Renal pelvis (tissue), 4 donors: ENCODE measurements around the gene AHSG. TPM values are rescaled to one million over a fixed set of nuclear protein-coding genes. Genes with fewer than 3 reads are reported as not detected.
A peak's percentile ranks its signal among the peaks of the same experiment; 100 is the strongest.

ENCODE experiments used
- DNase-seq: peaks from one replicate; pipeline ENCODE4 v3.0.0-alpha.2; 2013
- polyA plus RNA-seq, 3 donors: library from polyadenylated mRNA; unstranded; fragments of 120-200 nt; gene quantifications; one replicate each; pipeline ENCODE4 v1.2.1, GENCODE V29; 2013; ENCODE audit not compliant: insufficient read length in 3 of 3

AHSG gene
- polyA plus RNA-seq, 3 donors: 0.44 to 0.61 (median 0.56) TPM

DNA sequence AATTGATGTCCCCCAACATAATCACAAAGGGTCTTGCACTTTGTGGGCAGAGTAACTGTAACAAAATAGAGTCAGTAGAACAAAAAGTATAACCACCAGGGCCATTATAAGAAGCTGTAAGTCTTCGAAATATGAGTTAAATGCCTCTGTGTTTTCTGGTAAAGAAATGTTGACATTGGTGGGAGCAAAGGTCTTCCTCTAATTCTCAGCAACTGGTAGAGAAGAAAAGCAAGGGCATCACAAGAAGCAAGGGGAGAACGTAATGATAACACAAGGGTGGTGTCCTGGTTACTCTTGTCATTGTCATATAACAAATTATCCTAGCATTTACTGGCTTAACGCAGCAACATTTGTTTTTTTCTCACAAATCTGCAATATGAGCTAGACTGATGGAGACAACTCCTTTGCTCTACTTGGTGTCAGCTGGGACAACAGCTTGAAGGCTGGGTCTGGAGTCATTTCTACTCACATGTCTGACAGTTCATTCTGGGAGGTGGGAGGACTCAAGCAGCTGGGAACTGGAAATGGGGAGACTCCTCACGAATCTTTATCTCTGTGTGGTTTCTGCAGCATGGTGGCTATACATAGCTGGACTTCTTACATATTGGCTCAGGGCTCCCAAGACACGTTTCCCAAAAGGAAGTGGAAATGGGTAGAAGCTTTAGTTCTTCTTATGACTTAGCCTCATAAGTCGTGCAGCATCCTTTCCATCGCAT lies 22.1 kb upstream of the AHSG start:
- no peak for DNase-seq

DNA sequence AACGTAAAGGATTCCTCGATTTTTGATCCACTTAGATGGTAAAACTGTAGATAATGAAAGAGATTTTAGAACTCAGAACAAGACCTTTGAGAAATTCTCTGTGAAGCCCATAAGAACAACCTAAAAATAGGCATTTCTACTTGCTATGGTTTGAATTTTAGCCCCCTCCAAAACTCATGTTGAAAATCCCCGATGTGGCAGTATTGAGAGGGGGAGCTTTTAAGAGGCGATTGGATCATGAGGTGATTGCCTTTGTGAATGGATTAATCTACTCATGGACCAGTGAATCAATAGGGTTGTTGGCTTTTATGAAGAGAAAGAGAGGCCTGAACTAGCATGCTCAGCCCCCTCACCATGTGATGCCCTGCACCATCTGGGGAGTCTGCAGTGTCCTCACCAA lies 20.2 kb upstream of the AHSG start:
- no peak for DNase-seq

DNA sequence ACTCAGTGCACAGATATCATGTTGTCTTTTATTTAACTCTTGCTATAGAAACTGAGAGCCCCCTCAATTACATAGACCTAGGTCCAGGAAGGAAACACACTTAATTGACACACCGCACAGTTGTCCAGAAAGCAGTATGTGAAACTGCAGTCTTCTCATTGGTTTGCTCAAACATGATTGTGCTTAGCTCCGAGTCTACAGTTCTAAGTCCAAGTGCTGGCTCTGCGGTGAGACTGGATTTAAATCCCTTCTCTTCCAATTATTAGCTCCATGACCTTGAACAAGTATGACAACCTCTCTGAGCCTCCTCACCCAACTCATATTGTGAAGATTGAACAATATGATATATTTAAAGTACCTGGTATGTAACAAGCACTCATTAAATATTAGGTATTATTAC lies 19.0 kb upstream of the AHSG start:
- no peak for DNase-seq

DNA sequence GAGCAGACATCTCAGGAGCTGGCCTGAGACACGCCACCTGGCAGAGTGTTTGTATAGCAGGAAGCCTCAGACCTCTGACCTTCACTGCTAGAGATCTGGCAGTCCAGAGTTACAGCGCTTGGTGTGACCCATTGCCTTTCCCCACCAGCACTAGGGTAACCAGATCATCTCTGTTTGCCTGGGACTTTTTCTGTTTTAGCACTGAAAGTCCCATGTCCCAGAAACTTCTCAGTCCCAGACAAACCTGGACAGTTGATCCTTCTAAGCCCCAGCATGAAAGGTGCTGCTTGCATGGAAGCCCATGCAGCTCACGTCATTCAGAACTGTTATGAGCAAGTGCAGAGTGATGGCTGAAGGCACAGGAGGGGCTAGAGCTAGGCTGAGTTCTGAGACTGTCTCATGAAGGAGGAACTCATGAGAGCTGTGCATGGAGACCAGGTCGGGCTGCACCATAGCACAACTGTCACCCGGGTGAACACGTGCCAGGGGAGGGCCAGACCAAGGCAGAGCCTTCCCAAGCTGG lies 18.2 kb upstream of the AHSG start:
- no peak for DNase-seq

DNA sequence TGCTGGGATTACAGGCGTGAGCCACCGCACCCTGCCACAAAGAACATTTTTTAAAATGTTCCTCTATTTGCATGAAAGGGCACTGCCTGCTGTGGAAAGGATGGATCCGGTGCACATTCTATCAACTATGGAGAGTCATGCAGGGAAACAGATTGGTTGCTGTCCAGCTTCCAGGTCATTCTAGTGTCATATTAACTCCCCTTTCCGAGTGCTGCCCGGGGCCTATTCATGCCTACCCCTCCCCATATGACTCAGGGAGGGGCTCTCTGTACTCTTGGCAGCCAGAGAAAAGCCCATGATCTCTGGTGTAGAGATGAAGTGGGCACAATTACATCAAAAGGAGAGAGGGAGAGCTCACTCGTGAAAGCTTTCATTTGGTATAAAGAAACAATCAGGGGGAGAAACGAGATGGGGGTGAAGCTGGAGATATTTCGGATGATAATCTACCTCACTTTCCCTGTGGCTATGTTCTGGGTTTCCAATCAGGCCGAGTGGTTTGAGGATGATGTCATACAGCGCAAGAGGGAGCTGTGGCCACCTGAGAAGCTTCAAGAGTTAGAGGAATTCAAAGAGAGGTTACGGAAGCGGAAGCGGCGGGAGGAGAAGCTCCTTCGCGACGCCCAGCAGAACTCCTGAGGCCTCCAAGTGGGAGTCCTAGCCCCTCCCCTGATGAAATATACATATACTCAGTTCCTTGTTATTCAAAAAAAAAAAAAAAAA lies 16.1 kb upstream of the AHSG start:
- peak; percentile 44 for DNase-seq

DNA sequence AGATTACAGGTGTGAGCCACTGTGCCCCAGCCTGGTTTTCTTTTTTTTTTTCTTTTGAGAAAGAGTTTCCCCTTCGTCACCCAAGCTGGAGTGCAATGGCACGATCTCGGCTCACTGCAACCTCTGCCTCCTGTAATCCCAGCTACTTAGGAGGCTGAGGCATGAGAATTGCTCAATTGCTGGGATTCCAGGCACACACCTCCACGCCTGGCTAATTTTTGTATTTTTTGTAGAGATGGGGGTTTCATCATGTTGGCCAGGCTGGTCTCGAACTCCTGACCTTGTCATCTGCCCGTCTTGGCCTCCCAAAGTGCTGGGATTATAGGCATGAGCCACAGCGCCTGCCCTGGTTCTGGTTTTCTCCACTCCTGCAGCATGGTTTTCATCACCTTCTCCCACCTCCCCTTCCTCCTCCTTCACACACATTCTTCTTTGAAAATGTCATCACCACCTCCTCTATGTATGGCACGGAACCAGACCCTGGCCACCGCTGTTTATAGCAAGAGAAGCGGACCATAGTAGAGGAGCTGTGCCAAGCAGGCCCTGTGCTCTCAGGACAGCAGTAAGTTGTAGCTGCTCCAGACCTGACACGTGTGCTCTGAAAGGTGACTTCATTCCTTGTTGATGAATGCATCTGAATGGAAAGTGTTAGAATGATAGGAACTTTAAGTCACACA lies 14.6 kb upstream of the AHSG start:
- DNase-seq: no peak

DNA sequence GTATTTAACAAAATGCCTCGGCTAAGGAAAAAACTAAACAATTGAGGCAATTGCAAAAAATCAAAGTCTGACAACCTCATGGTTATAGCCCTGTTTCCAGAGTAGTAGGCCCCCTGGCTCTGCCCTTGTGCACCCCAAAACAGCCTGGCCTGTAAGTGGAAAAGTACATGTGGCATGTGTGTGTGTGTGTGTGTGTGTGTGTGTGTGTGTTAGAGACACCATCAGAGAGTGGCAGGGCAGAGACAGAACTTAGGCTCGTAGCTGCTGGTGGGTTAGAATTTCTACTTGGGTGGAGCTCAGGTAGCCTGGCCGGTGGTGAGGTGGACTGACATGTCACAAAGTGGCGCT lies 14.1 kb upstream of the AHSG start:
- DNase-seq: no peak

DNA sequence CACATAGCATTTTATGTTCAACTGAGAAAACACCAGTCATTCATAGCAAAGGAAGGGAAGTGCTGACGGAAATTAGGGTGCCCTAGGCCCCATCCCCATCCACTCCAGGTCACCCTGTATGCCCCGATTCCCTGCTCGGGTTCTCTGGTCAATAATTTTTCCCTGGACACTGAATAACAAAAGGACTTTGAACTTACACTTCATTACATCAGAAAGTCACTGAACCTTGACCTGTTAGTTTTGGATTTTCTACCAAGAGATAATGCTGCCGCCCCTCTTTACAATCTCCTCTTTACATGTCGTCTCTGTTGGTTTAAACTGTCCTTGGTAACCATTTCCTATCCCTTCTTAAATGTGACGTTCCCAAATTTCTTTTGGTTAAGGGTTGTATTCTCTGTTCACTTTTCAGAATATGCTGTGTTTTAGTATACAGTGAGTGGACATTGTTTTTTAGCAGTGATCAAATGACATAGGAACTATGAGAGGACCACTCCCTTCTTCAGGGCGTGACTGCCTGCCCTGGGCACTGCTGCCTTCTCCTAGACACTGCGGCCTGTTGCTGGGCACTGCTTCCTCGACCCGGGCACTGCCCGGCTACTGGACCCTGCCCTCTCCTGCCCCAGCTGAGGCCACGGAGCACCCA lies 13.6 kb upstream of the AHSG start:
- no peak for DNase-seq

DNA sequence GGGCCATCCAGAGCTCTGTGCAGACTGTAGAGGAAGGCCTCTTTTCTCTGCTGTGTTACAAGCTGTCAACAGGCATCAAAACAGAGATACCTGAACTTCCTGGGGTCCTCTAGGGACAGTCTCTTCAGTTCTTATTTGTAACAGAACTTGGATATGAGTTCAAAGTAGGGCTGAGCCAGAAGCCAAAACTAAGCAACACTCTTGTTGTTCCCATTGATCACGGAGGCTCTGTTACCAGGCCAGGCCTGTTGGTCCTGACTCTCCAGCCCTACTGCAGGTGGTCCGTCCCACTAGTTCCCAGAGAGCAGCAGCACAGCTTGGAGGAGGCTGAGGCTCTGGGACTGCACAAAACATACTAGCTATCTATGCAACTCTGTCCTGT lies 13.1 kb upstream of the AHSG start:
- DNase-seq: no peak

DNA sequence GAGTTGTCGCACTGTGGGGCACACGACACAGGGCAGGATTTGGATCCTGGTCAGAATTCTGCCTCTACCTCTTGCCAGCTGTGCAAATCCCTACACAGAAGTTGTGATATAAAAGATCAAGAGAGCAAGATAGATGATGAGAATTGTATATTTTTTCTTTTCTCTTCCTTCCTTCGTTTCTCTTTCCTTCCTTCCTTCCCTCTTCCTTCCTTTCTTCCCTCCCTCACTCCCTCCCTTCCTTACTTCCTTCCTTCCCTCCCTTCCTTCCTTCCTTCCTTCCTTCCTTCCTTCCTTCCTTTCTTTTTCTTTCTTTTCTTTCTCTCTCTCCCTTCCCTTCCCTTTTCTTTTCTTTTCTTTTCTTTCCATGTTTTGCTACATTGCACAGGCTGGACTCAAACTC lies 12.0 kb upstream of the AHSG start:
- DNase-seq: no peak

DNA sequence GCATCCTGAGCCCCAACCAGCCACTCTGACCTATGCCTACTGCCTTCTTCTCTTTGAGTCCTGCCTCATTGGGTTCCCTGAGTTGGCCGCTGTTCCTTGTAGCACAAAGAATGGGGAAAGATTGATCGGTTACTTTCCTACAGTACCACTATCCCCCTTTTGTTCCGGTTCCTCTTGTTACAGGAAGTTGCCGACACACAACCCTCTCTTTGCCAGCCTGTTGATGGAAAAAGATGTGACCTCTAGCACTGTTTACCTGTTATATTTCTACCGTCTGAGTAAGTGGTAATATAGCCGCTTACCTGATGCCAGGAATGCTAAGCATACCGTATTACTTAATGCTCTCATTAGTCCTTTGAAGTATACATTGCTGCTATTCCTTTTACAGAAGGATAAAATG lies 9.7 kb upstream of the AHSG start:
- DNase-seq: no peak

DNA sequence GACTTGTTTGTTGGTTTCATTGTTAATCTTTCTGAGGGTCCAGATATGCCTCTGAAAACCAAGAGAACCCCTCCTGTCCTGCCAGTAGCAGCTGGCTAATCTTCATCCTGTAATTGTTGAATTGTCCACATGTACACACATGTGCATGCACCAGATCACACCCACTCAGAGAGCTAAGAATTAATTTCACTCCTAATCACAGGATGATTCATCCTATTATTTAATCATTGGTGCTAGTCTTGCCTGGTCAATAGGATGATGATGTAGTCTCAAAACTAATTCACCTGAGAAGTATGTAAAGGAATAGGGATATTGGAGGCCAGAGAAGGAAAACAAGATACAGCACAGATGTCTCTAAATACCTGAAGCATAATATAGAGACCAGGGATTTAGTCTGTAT lies 7.8 kb upstream of the AHSG start:
- DNase-seq: no peak

DNA sequence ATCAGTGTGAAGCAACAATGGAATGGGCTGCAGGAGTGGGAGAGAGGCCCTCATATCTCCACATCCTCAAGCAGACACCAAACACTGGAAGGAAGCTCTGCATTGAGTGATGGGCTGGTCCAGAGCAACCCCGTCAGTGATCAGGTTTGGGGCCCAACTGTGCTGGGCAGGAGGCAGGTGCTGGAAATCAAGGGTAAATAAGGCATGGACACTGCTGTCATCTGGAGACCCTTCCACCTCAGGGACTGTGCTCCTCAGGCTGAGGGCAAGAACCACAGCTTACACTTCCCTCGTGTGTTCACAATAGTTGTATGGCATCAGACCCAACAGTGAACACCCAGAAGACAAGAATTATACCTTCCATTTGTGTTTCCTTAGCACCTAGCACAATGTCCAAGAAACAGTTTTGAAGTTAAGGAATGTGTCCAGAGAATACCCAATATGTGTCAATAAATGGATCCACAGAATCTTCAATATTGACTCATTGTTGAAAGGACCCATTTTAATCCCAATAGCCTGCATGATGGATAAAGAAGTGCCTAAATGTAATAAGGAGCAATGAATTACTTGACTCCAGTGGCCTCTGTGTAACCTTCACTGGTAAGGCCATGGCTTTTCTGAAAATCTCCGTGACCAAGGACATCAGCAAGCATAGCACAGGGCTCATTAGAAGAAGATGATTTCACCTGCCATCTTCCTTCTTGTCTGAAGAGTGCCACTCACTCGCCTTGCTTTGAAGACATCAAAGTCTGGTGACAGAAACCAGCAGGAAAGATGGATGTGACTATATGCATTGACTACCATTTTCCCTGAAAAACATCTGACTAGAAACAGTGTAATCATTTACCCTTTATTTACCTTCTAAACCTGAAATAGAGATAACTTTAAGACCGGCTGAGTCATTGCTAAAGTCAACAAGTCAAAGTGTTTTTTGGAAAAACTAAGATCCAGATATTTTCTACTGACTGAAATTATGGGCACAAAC lies 7.0 kb upstream of the AHSG start:
- no peak for DNase-seq

DNA sequence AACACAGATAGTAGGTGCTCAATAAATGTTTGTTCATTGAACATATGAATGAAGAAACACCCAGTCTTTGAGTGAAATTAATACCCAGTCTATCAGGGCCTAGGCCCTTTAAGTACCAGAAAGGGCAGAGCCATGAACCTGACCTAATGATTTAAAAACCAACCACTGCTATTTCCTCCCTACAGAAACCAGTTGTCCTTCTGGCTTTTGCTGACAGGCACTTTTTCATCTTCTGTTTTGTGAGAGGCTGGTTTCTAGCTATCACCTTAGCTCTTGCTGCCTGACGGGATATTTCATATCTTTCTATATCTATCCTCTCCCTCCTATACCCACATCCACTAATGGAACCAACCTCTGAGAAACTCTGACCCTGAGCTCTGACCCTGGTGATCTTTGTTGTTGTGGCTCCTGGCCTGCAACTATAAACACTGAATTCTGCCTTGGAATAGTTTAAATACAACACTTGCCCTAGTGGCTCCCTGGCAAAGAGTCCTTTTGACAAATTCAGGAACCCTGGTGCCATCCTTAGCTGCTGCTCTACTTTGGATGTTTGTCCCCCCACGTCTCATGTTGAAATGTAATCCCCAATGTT lies 4.1 kb upstream of the AHSG start:
- DNase-seq: no peak

DNA sequence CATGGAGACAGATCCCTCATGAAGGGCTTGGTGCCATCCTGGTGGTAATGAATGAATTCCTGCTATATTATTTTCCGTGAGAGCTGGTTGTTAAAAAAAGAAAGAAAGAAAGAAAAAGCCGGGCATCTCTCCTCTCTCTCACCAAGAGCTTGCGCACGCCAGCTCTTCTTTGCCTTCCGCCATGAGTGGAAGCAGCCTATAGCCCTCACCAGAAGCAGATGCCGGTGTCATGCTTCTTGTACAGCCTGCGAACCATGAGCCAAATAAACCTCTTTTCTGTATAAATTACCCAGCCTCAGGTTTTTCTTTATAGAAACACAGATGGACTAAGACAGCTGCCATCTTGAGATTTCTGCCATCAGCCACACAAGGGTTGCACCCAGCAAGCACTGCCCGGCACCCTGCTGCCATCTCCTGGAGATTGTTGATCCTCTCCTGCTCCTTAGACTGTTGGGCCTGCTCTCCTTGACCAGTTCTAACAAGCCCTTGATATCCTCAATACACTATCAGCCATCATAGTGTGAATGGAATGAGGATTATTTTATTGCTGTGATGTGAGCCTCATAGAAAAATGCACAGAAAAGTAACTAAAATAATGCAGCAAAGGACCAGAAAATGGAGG lies 3.5 kb upstream of the AHSG start:
- no peak for DNase-seq

DNA sequence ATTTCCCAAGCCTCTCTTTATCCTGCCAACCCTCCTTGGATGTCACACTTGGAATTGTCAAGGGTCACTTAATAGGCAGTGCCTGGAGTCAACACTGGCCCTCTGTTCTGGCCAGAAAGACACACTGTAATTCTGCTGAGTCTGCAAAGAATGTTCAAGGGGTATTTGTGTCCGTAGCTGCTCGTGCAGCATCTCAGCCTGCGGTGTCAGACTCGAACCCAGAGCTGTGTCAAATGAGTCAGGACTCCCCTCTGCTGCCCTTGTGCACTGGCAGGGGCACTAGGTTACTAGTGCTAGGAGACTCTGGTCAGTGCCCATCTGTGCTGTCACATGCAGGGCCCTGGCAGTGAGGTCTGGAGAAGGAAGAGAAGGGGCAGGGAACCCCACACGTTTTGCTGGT lies 795 bp upstream of the AHSG start:
- no peak for DNase-seq

DNA sequence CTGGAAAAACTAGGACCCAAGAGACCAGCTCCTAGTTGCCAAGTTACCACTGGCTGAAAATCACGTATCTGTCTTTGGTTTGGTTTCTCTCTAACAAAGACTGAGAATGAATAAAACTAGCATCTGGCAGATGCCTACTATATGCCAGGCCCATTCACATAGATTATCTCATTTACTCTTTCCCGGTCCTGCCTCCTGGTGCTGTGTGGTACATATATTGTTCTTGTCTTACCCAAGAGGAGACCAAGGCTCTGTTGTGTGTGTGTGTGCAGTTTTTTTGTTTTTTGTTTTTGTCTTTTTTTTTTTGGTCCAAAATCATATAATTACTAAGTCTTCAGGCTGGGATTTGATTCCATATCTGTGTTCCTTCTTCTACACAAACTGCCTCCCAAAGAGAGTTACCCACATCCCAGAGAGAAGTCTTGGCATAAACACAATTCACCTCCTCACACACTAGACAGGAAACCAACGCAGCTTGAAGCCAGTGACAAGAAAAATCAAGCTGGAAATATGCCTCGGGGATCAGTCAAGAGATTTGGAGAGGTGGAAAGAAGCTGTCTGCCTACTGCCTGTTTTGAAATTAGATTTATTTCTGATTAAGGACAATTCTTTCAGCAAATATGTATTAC lies 891 bp downstream of the AHSG start:
- DNase-seq: no peak

DNA sequence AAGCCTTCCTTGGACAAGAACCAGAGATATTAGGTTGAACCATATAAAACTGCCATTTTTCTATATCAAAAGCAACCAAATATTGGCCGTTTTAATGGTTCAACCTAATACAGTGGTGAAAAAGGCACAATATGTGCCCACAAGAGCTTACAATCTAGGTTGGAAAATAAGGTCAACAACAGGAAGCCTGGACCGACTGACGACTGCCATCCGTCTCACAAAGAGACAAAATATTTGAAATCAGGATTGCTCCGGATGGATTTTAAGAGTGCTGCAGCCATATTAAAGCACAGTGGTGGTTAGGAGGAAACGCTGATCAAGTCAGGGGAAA lies 1.4 kb downstream of the AHSG start:
- DNase-seq: no peak

DNA sequence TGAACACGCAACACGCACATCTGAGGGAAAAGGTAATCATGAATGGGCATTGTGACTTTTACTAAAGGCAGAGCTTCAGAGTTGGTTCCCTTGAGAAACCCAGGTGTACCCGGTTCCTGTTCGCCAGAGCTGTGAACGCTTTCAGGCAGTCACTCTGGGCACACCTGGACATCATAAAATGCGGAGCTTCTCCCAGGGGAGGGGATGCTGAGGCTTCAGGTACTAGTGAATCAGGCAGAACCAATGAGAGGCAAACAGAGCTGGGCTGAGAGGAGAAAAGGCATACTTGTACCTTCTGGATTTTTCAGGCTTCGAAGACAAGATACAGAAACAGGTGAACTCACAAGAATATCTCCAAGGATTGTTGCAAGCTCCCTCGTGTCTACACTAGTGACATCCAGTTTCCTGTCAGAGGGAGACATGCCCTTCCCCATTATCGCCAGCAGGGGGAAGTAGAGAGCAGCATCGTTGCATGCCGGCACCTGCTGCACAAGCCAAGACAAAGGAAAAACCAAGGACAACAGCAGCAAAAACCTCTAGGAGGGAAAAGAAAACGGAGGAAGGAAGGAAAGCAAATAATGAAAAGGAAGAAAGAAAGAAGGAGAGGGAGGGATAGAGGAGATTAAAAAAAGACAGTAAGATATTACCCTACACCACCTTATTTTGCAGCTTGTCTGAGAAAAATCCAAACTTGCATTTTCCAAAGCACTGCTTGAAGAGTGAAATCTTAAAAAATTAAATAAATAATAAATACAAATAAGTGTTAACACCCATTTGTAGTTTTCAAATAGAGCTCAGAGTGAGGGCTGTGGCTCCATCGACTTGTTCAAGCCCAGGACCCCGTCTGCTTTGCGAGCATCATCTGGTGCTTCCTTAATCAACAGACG lies 2.0 kb downstream of the AHSG start:
- DNase-seq: peak; percentile 75
